Sigmoid colon (tissue), 4 donors: ENCODE measurements around the gene RASEF.

Experiments used
- EP300 ChIP-seq, 4 donors: sonication (generic); formaldehyde crosslinking; IDR thresholded peaks; one replicate each; pipeline ENCODE4 v1.6.1; 2017; ENCODE audit warnings: antibody characterized with exemption in 4 of 4
- POLR2A ChIP-seq, 2 donors: fragments of 450-650 bp; IDR thresholded peaks; one replicate each; pipeline ENCODE4 v1.6.1; 2016; ENCODE audit warnings: antibody characterized with exemption in 2 of 2, mild to moderate bottlenecking in 2 of 2, moderate library complexity in 2 of 2
- TF ChIP-seq, protein P1 (sequence below), 4 experiments: fragments of 450-650 bp in 3 of 4; fragments of 200-600 bp in 1 of 4; IDR thresholded peaks; one replicate each; pipeline ENCODE4 v1.5.1; 2016 to 2019; ENCODE audit warnings: antibody characterized with exemption in 4 of 4, mild to moderate bottlenecking in 3 of 4, moderate library complexity in 2 of 4

DNA sequence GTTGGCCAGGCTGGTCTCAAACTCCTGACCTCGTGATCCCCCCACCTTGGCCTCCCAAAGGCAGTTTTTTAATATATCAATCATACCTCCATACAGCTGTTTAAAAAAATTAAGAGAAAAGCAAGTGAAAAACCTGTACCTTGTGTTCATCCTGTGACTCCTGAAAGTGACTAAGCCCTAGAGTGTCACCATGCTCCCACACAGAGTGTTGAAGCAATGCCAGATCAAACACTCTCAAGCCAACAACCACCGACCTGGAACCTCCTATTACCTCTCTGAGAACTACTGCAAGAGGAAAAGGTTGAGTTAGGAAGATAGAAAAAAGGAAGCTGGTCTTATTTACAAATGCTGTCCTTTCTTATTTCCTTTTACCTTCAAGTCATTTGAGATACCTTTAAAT is 123.5 kb downstream of the RASEF start:
- no peak for TF ChIP-seq POLR2A (IDR thresholded peaks at IDR 0.05)
- TF ChIP-seq, protein P1, sequence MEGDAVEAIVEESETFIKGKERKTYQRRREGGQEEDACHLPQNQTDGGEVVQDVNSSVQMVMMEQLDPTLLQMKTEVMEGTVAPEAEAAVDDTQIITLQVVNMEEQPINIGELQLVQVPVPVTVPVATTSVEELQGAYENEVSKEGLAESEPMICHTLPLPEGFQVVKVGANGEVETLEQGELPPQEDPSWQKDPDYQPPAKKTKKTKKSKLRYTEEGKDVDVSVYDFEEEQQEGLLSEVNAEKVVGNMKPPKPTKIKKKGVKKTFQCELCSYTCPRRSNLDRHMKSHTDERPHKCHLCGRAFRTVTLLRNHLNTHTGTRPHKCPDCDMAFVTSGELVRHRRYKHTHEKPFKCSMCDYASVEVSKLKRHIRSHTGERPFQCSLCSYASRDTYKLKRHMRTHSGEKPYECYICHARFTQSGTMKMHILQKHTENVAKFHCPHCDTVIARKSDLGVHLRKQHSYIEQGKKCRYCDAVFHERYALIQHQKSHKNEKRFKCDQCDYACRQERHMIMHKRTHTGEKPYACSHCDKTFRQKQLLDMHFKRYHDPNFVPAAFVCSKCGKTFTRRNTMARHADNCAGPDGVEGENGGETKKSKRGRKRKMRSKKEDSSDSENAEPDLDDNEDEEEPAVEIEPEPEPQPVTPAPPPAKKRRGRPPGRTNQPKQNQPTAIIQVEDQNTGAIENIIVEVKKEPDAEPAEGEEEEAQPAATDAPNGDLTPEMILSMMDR (IDR thresholded peaks at IDR 0.05): no peak
- no peak for TF ChIP-seq EP300 (IDR thresholded peaks at IDR 0.05)
